Breast epithelium (tissue), 4 donors: ENCODE measurements around the gene GPX4. TPM values are rescaled to one million over a fixed set of nuclear protein-coding genes. Genes with fewer than 3 reads are reported as not detected.
A peak's percentile ranks its signal among the peaks of the same experiment; 100 is the strongest.

Experiments used
- DNase-seq, 2 donors: peaks; one replicate each; pipeline ENCODE4 v3.0.0-alpha.2; 2019; ENCODE audit warnings: low spot score in 2 of 2
- H3K27ac ChIP-seq, 2 donors: fragments of 200-600 bp; sonication (generic) in 1 of 2; one replicate each; pipeline ENCODE4 v1.5.1; 2016 to 2019; ENCODE audit warnings: mild to moderate bottlenecking in 1 of 2
- H3K27me3 ChIP-seq, 2 donors: fragments of 200-600 bp; sonication (generic) in 1 of 2; one replicate each; pipeline versions ENCODE4 v1.5.1 to v1.6.0; 2017 to 2019; ENCODE audit warnings: control low read depth in 1 of 2, mild to moderate bottlenecking in 1 of 2
- H3K36me3 ChIP-seq: fragments of 200-600 bp; one replicate; pipeline ENCODE4 v1.5.1; 2019
- H3K4me1 ChIP-seq, 2 donors: fragments of 200-600 bp; sonication (generic); one replicate each; pipeline ENCODE4 v1.5.1; 2016 to 2019; ENCODE audit warnings: control low read depth in 1 of 2
- H3K4me3 ChIP-seq, 3 donors: fragments of 200-600 bp; sonication (generic); 1 replicate in 2 of 3; 2 replicates in 1 of 3; pipeline ENCODE4 v1.5.1; 2016 to 2019; ENCODE audit warnings: mild to moderate bottlenecking in 3 of 3, moderate library complexity in 2 of 3
- H3K9me3 ChIP-seq, 2 donors: fragments of 200-600 bp; sonication (generic) in 1 of 2; one replicate each; pipeline ENCODE4 v1.5.1; 2016 to 2019; ENCODE audit warnings: control low read depth in 1 of 2
- CTCF ChIP-seq, 3 donors: fragments of 450-650 bp; IDR thresholded peaks; one replicate each; pipeline ENCODE4 v1.5.1; 2016 to 2017; ENCODE audit warnings: antibody characterized with exemption in 3 of 3, mild to moderate bottlenecking in 3 of 3, moderate library complexity in 3 of 3
- POLR2A ChIP-seq: fragments of 450-650 bp; IDR thresholded peaks from one replicate; pipeline ENCODE4 v1.6.1; 2016; ENCODE audit warnings: antibody characterized with exemption, mild to moderate bottlenecking, moderate library complexity
- POLR2AphosphoS5 ChIP-seq, 3 donors: sonication (generic); formaldehyde crosslinking; IDR thresholded peaks; one replicate each; pipeline ENCODE4 v1.6.1; 2017; ENCODE audit warnings: antibody characterized with exemption in 3 of 3
- intact Hi-C: fragments of 100-400 bp; cut with DNase I; formaldehyde crosslinking; loops from one replicate; pipeline ENCODE4 v1.15.1; 2023; ENCODE audit warnings: low total_unique reads
- total RNA-seq, 3 donors: library from RNA; depleted of rRNA; stranded (reverse); fragments of >200 nt; gene quantifications; one replicate each; pipeline ENCODE4 v1.1.0, GENCODE V29; 2016

Gene GPX4
- total RNA-seq, 3 donors from 2014 or later = 357 to 1,796 (median 492) TPM

GRCh38 chr19:1082928-1083816 is 20.6 kb upstream of the GPX4 start:
- H3K4me3 ChIP-seq = peak overlapping the region in 2 of 3 donors; percentile 51 to 67
- no peaks in the 10 kb centered on the region for H3K27me3 ChIP-seq
- H3K27ac ChIP-seq = peak overlapping the region; percentile 23 to 45
- H3K36me3 ChIP-seq = no peaks in the 10 kb centered on the region
- DNase-seq = no peak
- no peaks in the 10 kb centered on the region for H3K9me3 ChIP-seq
- intact Hi-C loops = loop anchor here (5.0 kb wide), 1 partner anchor 814 kb away; no protein-coding TSS in a partner anchor
- TF ChIP-seq POLR2A (no peak), POLR2AphosphoS5 (IDR thresholded peaks at IDR 0.05) (no peak), CTCF (IDR thresholded peaks at IDR 0.05) (no peak)
- no peaks in the 10 kb centered on the region for H3K4me1 ChIP-seq

GRCh38 chr19:1084024-1084868 is 19.5 kb upstream of the GPX4 start:
- Histone ChIP-seq H3K9me3 (no peaks in the 10 kb centered on the region), H3K27me3 (no peaks in the 10 kb centered on the region), H3K27ac (no peak overlapping the region), H3K4me1 (no peaks in the 10 kb centered on the region), H3K4me3 (no peak overlapping the region), H3K36me3 (no peaks in the 10 kb centered on the region)
- no peak for DNase-seq
- TF ChIP-seq POLR2AphosphoS5 (IDR thresholded peaks at IDR 0.05) (no peak), CTCF (IDR thresholded peaks at IDR 0.05) (no peak), POLR2A (no peak)
- intact Hi-C loops = loop anchor here (5.0 kb wide), 1 partner anchor 813 kb away; no protein-coding TSS in a partner anchor

GRCh38 chr19:1085053-1085658 is 18.6 kb upstream of the GPX4 start:
- H3K4me3 ChIP-seq = no peak overlapping the region
- H3K9me3 ChIP-seq = no peaks in the 10 kb centered on the region
- no peaks in the 10 kb centered on the region for H3K4me1 ChIP-seq
- intact Hi-C loops = no loop called here
- no peaks in the 10 kb centered on the region for H3K27me3 ChIP-seq
- TF ChIP-seq POLR2A (no peak), POLR2AphosphoS5 (IDR thresholded peaks at IDR 0.05) (no peak), CTCF (IDR thresholded peaks at IDR 0.05) (no peak)
- no peak for DNase-seq
- H3K27ac ChIP-seq = no peak overlapping the region
- H3K36me3 ChIP-seq = no peaks in the 10 kb centered on the region

GRCh38 chr19:1085676-1086442 is 17.9 kb upstream of the GPX4 start:
- no peak for TF ChIP-seq POLR2AphosphoS5 (IDR thresholded peaks at IDR 0.05)
- H3K4me1 ChIP-seq = no peaks in the 10 kb centered on the region
- no peak overlapping the region for H3K4me3 ChIP-seq
- no peaks in the 10 kb centered on the region for H3K36me3 ChIP-seq
- no peak for DNase-seq
- H3K27ac ChIP-seq = peak overlapping the region in 1 of 2 donors; percentile 10
- no peaks in the 10 kb centered on the region for H3K27me3 ChIP-seq
- H3K9me3 ChIP-seq = no peaks in the 10 kb centered on the region
- intact Hi-C loops = no loop called here

GRCh38 chr19:1086613-1087012 is 17.2 kb upstream of the GPX4 start:
- Histone ChIP-seq H3K4me3 (no peak overlapping the region), H3K27ac (no peak overlapping the region), H3K4me1 (no peaks in the 10 kb centered on the region), H3K27me3 (no peaks in the 10 kb centered on the region), H3K36me3 (no peaks in the 10 kb centered on the region), H3K9me3 (no peaks in the 10 kb centered on the region)
- no peak for DNase-seq
- intact Hi-C loops = no loop called here
- TF ChIP-seq CTCF (IDR thresholded peaks at IDR 0.05) (no peak), POLR2A (no peak), POLR2AphosphoS5 (IDR thresholded peaks at IDR 0.05) (no peak)
